Measurements from ENCODE around the gene EDAR.

EDAR gene

DNA sequence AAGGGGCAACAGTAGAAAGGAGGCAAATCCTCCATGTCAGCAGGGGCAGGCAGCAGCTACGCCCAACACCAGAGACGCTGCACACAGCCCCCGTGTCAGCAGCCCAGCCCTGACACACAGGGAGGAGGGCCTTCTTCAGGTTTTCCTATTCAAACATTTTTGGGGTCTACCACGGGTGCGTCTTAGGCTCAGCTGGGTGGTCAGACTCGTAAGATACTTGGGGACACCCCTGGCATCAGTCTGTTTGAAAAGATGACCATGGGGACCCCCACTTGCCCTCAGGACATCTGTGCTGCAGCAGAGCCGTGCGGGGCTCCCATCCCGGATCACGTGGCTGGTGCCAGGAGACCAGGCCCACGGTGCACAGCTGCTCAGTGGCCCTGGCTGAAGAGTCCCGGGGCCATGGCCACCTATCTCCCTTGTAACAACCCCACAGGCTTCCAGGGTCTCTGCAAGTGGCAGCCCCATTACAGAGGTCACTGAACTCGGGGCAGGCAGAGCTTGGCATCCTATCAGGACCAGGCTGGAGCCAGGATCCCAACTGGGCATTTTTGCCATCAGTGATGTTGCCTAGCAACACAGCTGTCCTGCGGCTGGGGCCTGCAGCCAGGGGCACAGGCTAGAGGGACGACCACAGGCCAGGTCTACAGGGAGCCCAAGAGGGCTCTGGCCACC, 82.5 kb downstream of the EDAR start:
- no peak for DNase-seq

DNA sequence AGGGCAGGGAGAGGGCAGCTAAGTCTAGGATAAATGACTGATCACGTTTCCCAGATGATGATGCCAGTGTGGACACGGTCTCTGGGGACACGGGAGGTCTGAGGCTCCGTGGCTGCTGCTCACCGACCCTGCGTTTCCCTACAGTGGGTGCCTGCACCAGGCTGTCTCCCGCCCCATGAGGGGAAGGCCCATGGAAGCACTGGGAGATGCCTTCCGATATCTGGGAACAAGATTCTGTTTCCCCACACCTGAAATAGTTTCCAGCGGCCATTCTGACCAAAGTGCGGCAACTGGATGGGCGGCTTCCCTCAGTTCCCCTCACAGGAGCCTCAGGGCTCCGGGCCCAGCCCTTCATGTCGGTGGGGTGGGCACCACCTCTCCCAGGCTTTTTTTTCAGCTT, 83.1 kb downstream of the EDAR start:
- DNase-seq: no peak

DNA sequence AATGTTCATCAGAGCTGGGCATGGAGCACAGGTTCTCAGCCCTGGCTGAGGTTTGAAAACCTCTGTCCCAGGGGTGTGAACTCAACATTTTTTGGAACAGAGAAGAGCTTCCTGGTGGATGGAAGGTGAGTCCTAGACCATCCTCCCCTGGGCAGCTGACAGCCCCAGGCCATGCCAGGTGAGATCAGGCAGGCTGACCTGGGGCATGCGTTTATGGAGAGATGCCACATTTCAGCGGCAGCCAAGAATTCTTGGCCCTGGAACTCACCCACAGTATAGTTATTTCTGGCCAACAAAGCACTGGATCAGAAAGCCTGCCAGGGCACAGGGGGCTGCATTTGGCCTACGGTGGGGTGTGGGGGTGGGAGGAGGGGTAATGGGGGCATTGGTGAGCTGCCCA, 83.8 kb downstream of the EDAR start:
- no peak for DNase-seq

DNA sequence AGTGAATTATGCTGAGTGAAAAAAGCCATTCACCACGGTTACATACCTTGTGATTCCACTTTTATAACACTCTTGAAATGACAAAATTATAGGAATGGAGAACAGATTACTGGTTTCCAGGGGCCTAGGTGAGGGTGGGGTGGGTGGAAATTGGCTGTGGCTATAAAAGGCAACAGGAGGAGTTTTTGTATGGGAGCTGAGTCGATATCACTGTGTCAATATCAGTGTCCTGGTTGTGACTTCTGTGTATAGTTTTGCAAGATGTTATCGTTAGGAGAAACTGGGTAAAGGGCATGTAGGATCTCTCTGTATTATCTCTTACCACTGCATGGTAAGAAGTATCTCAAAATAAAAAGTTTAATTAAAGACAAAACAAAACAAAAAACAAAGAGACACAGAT, 84.3 kb downstream of the EDAR start:
- no peak for DNase-seq

DNA sequence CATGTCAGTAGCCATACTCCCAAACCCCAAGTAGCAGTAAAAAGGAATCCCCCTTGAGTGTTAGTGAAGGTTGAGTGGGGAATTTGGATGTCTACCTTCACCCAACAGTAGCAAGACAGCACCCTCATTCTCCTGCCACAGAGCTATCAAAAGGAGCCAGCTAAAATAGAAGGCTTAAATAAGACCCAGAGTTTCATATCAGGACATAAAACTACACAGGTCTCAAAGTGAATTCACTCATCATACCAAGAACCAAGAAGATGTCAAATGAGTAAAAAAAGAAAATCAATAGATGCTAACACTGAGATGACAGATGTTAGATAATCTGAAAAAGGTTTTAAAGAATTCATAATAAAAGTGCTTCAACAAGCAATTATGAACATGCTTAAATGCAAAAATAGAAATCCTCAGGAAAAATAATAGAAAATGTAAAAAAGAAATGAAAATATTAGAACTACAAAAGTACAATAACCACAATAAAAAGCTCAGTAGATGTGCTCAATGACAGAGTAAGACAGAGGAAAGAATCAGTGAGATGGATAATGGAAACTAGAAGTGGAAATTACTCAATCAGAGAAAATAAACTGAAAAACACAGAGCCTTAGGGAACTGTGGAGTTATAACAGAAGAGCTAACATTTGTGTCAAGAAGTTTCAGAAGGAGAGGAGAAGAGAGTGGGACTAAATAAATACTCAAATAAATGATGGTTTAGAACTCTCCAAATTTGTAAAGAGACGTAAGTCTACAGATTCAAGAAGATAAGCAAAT, 90.5 kb downstream of the EDAR start:
- DNase-seq: no peak

DNA sequence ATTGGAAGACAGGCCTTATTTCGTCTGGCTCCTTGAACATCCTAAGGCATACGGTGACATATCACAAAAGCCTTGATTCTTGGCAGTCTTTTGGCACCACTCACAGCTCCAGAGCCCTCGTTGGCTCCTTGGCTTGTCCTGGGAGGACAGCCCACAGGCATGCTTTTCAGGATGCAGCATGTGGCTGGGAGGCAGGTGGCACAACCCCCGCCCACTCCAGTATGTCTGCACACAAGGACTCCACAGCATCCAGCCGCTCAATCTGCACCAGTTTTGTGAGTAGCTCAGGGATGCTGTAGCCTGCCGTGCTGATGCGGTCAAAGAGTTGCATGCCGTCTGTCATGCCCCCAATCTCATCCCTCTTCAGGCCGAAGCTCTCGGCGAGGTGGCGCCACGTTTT, 92.3 kb downstream of the EDAR start:
- no peak for DNase-seq

DNA sequence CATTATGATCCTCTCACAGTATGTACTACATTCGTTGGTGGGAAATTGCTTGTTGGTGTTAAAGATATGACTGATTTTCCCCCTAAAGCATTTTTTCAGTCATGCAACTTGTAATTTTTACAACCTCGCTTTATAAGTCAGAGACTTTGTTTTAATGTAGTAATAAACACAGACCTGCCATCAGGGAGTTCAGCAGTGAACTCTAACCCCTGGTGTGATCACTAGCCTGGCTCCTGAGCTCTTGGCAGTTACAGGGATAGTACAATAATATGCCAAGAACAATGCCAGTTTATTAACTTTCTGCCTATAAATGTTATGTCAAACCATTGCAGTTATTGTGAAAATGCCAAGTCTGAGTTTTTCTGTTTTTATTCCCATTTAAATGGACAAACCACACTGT, 93.8 kb downstream of the EDAR start:
- DNase-seq: no peak

DNA sequence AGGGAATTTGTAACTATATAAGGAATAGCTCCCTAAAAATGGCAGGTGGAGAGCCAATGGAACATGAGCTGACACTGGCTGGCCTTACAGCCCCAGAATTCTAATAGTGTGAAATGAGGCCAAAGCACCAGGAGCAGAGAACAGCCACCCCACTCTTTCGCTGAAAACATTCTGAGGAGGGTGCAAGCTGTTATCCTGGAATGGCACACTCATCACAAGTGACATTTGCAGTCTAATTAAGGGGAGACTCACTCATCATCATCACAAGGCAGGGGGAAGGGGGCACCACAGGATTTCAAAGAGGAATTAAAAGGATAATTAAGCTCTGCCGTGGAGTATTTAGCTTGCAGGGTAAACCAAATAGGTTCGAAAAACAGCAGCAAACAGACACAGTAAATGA, 94.3 kb downstream of the EDAR start:
- DNase-seq: no peak

DNA sequence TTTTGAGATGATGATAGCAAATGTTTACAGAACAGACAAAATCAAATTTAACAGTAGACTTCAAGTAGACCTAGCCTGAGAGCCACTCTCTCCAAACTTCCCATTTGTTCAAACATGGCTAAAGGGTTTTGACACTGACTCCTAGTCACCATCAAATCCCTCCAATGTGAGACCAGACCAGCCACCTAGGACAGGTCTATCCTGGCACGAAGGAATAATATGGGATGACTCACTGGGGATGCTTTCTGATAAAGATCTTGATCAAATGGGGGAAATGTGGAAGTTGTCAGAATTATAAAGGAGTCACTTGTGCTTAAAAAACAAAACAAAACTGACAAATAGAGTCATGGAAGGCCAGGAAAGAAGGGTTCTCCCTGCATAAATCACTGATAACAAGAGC, 95.7 kb downstream of the EDAR start:
- no peak for DNase-seq

DNA sequence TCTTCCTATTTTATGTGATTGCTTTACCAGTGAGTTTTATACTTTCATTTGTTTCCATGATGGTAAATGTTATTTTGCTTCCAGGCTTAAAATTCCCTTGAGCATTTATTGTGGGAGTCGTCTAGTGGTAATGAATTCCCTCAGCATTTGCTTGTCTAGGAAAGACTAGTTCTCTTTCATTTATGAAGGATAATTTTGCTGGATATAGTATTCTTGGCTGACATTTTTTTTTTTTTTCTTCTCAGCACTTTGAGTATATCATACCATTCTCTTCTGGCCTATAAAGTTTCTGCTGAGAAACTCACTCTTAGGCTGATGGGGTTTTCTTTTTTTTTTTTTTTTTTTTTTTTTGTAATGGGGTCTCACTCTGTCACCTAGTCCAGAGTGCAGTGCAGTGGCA, 99.1 kb downstream of the EDAR start:
- no peak for DNase-seq

DNA sequence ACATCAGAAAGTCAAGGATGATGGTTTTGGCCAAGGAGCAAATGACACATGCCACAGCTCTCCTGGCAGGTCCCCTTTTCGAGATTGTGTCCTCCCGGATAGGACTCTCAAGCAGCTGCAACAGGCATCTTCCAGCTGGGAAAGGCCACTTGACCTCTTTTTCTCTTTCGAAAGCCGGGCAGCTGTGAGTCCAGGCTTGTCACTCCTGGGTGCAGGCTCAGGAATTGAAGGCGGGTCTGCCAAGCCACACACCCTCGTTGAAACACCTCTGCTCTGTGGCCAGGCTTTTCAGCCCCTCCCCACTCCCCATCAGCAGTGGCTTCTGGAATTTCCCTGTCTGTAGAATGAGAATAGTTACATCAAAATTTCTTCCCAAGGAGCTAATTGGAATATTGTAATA, 104.4 kb downstream of the EDAR start:
- DNase-seq: no peak

DNA sequence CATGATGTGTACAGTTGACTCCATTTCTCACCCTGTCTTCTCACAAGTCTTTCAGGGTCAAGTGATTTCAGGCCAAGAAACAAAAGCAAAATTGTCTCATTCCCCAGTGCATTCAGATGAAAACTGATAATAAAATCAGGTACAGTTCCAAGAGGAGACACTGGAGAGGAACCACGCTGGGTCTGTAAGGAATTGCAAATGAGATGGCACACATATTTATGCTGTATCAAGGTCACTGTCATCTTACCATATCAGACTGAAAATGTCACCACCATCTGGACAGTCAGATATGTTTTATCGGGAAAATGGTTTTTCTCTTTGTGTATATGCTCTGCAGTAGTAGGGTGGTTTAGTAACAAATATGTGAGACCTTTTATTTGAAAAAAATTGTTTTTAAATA, 110.7 kb downstream of the EDAR start:
- DNase-seq: no peak

DNA sequence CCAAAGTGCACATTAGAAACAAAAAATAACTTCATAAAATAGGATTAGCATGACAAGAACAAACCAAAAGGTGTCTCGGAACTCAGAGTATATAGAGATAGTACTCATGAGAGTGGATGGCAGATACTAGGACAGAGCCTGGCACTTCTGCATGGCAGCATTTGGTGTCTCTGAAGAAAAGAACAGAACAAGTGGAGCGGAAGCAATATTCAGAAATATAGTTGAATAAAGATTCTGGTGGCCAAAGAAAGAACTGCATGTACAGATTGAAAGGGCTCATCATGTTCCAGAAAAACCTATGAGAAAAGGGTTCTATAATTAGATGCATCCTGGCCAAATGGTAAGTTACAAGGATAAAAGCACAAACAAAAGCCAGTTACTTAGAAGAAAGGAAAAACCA, 111.5 kb downstream of the EDAR start:
- no peak for DNase-seq

DNA sequence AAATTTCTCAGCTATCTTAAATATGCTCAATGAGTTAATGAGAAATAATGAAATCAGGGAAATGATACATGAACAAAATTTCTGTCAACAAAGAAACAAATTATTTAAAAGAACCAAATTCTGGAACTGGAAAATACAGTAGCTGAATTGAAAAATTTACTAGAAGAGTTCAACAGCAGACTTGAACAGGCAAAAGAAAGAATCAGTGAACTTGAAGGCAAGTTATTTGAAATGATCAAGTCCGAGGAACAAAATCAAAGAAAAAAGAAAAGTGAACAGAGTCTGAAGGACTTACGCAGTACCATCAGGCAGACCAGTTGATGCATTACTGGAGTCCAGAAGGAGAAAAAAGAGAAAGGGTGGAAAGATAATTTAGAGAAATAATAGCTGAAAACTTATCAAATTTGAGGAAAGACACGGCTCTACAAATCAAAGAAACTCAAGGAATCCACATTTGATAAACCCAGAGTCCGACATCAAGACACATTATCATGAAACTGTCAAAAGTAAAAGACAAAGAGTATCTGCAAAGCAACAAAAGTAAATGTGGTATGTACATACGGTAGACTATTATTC, 118.9 kb downstream of the EDAR start:
- DNase-seq: no peak

DNA sequence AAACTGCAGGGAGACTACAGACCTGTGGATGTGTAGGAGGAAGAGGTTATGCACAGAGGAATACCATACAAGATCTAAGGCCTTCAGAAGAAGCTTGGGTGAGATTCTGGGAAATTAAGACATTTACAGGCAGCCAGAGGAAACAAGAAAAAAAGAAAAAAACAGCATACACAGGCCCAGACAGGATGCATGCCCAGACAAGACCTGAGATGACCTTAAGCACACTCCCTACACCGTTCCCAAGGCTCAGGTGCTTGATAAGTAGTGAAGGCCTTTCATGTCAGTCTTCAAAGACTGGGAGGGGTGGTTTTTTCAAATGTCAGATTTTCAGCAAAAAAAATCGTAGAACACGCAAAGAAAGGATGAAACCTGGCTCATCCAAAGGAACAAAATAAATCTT, 119.5 kb downstream of the EDAR start:
- no peak for DNase-seq

DNA sequence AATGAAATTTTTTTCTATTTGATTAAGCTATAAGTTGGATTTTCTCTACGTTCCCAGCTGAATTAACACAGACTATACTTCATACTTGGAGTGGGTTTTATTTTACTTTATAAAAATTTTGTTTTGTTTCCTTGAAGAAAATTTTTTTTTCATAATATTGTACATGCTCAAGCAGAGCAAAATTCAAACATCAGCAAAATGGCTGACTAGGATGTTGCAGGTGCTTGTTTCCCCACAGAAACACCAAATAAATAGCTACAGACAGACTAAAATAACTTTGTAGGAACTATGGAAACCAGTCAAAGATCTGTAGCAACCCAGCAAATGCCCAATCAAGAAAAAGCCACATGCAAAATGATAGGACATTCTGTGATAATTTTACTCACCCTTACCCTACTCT, 120.1 kb downstream of the EDAR start:
- DNase-seq: no peak

DNA sequence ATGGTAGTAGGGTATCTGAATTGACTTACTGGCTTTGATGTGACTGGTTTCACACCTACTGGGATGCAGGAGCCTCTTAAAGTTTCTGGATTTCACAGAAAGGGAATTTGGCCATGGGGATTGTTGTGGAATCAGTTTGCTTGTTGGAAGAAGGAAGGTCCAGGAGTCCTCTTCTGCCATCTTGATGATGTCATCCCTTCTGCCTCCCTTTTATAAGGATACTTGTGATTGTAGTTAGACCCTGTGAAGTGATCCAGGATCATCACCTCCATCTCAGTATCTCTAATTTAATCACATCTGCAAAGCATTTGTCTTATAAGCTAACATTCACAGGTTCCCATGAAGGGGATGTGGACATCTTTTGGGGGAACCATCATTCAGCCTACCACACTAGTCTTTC, 123.0 kb downstream of the EDAR start:
- DNase-seq: no peak

DNA sequence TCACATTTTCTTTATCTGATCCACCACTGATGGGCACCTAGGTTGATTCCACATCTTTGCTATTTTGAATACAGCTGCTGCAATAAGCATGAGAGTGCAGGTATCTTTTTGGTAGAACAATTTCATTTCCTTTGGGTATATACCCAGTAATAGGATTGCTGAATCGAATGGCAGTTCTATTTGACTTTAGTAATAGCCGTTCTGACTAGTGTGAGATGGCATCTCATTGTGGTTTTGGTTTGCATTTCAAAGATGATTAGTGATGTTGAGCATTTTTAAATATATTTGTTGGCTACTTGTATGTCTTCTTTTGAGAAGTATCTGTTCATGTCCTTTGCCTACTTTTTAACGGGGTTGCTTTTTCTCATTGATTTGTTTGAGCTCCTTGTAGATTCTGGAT, 130.1 kb downstream of the EDAR start:
- no peak for DNase-seq

DNA sequence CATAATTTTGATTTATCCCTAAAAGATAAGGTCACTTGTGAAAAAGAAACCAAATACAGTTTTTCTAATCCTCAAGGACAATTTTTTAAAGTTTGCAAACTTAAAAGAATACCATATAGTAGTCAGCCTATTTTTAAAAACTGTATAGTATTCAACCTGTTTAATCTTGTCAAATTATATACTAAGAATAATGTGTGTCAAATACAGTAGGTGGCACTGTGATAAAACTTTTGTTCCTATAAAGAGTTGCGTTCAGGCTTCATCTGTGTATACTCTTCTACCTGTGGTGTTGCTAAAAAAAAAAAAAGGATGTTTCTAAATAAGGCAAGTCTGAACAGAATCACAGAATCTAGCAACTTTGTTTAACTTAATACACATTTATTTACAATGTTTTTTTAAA, 133.8 kb downstream of the EDAR start:
- DNase-seq: no peak

DNA sequence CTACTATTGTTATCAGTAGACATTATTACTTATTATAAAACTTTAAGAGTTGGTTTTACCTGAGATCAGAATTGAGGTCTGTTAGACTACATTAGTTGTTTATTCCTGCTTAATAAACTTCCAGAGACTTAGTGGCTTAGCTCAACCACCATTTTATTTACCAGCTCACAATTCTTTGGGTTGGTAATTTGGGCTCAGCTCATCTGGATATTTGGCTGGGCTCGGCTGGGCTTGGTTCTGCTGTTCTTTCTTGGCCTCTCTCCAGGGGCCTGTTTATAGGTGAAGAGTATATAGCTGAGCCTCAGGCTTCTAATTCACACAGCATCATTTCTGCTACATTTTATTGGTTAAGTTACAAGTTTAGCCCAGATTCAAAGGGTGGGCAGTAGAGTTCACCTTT, 134.5 kb downstream of the EDAR start:
- no peak for DNase-seq

DNA sequence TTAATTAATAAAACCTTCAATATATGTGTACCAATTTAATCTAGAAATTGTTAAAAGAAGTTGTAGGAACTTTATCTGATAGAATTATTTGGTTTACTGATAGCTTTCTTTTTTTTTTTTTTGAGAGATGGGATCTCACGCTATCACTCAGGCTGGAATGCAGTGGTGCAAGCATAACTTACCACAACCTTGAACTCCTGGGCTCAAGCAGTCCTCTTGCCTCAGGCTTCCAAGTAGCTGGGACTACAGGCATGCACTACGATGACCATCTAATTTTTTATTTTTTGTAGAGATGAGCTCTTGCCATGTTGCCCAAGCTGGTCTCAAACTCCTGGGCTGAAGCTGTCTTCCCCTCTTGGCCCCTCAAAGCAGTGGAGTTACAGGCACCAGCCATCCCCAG, 135.6 kb downstream of the EDAR start:
- DNase-seq: no peak

DNA sequence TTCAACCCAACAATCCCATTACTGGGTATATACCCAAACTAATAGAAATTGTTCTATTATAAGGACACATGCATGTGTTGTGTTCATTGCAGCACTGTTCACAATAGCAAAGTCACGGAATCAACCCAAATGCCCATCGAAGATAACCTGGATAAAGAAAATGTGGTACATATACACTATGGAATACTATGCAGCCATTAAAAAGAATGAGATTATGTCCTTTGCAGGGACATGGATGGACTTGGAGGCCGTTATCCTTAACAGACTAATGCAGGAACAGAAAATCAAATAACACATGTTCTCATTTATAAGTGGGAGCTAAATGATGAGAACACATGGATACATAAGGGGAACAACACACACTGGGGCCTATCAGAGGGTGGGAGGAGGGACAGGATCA, 136.6 kb downstream of the EDAR start:
- no peak for DNase-seq

DNA sequence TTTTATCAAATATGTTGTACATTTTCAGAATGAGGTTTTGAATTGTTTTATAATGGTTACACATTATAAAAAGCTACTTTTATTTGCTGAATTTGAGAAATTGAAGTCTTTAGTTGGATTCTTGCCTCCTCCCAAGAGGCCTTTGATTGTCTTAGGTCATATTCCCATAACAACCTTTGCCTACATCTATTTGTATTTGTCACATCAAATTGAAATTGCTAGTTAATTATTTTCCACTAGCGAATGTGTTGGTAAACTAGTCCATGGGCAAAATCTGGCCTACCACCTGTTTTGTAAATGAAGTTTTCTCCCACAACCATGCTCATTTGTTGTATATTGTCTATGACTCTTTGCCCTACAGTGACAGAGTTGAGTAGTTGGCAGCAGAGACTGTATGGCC, 142.0 kb downstream of the EDAR start:
- no peak for DNase-seq

DNA sequence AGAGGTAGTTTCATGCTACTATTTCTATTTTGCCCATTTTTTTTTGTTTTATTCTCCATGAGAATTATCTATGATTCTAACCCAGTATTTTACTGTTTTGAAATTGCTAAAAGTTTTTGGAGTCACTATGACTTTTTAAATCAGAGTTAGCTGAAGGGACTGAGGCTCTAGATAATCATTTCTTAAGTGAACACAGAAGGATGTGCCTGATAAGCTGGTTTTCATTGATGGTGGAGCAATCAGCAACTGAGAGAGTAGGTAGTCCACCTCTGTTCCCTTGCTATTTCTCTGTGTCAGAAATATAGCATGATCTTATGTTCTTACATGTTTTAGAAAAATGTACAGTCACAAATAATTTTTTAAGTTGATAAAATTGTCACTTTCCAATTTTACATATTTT, 143.1 kb downstream of the EDAR start:
- no peak for DNase-seq

Data from inflammatory macrophage treated with lipopolysaccharide for 1 hour (primary cell).